ENCODE data around the gene MED22.

MED22 gene

GRCh38 chr9:133356391-133357091, 8.6 kb upstream of the MED22 start, which contains the start of the genes SURF1 and SURF2 (continued):
- TF ChIP-seq, protein P1, sequence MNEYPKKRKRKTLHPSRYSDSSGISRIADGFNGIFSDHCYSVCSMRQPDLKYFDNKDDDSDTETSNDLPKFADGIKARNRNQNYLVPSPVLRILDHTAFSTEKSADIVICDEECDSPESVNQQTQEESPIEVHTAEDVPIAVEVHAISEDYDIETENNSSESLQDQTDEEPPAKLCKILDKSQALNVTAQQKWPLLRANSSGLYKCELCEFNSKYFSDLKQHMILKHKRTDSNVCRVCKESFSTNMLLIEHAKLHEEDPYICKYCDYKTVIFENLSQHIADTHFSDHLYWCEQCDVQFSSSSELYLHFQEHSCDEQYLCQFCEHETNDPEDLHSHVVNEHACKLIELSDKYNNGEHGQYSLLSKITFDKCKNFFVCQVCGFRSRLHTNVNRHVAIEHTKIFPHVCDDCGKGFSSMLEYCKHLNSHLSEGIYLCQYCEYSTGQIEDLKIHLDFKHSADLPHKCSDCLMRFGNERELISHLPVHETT (tag by site-specific recombination; IDR thresholded peaks at IDR 0.05): 0 out of 2 replicates have a peak, but pooled peaks have one; percentile 48
- TF ChIP-seq ZSCAN23 (tag by site-specific recombination; IDR thresholded peaks at IDR 0.05) (peak; percentile 77), ZNF398 (tag by site-specific recombination; IDR thresholded peaks at IDR 0.05) (peak; percentile 99)

GRCh38 chr9:133355881-133356357, 8.0 kb upstream of the MED22 start:
- no peak for TF ChIP-seq ZNF701 (tag by site-specific recombination; IDR thresholded peaks at IDR 0.05)
- TF ChIP-seq ZFP37 (tag by site-specific recombination; IDR thresholded peaks at IDR 0.05): peak; percentile 19; the same call in 1 of the 2 replicates
- peak; percentile 62; the same call in 1 of the 2 replicates for TF ChIP-seq ZNF76 (tag by site-specific recombination; IDR thresholded peaks at IDR 0.05; ENCODE audit: borderline replicate concordance, low read depth)
- no peak for TF ChIP-seq ZNF398 (tag by site-specific recombination; IDR thresholded peaks at IDR 0.05)
- TF ChIP-seq, protein P2, sequence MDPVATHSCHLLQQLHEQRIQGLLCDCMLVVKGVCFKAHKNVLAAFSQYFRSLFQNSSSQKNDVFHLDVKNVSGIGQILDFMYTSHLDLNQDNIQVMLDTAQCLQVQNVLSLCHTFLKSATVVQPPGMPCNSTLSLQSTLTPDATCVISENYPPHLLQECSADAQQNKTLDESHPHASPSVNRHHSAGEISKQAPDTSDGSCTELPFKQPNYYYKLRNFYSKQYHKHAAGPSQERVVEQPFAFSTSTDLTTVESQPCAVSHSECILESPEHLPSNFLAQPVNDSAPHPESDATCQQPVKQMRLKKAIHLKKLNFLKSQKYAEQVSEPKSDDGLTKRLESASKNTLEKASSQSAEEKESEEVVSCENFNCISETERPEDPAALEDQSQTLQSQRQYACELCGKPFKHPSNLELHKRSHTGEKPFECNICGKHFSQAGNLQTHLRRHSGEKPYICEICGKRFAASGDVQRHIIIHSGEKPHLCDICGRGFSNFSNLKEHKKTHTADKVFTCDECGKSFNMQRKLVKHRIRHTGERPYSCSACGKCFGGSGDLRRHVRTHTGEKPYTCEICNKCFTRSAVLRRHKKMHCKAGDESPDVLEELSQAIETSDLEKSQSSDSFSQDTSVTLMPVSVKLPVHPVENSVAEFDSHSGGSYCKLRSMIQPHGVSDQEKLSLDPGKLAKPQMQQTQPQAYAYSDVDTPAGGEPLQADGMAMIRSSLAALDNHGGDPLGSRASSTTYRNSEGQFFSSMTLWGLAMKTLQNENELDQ (tag by site-specific recombination; IDR thresholded peaks at IDR 0.05; ENCODE audit: low read depth): no peak
- TF ChIP-seq ZIC2 (tag by site-specific recombination; IDR thresholded peaks at IDR 0.05): peak; percentile 23; the same call in 1 of the 2 replicates
- no peak for TF ChIP-seq PRDM4 (tag by site-specific recombination; IDR thresholded peaks at IDR 0.05)
- 0 out of 2 replicates have a peak, but pooled peaks have one; percentile 3 for TF ChIP-seq ZNF335 (tag by site-specific recombination; conservative IDR thresholded peaks at IDR 0.05)
- no peak for TF ChIP-seq IKZF3 (tag by site-specific recombination; IDR thresholded peaks at IDR 0.05)
- no peak for TF ChIP-seq ZNF530 (tag by site-specific recombination; IDR thresholded peaks at IDR 0.05; ENCODE audit: low read depth)
- TF ChIP-seq REPIN1 (tag by site-specific recombination; IDR thresholded peaks at IDR 0.05; ENCODE audit: low read depth): no peak
- POLR2A ChIA-PET: interaction anchor here (0.8 to 6.6 kb wide), 10 partner anchors 7 to 326 kb away, joined by 4 to 89 read pairs (median 5); partner anchors contain the start of genes CACFD1, GTF3C5, MED22 and RPL7A
- Histone ChIP-seq H3K27ac (ENCODE audit: extremely low read depth, low read depth, low read length) (peak overlapping the region; percentile 43; the same call in 1 of the 2 replicates), H3K4me3 (ENCODE audit: low read depth, low read length) (peak overlapping the region; percentile 83), H3K9me3 (ENCODE audit: control insufficient read depth, insufficient read depth, low read depth, low read length) (no peaks in the 10 kb centered on the region), H3K4me1 (ENCODE audit: control insufficient read depth, insufficient read depth, low read length) (no peaks in the 10 kb centered on the region), H3K36me3 (ENCODE audit: control insufficient read depth in 2 of 2, insufficient read depth in 1 of 2, low read length in 2 of 2) (peaks cover 11 to 76% of the 10 kb centered on the region in 2 experiments)
- CTCF ChIA-PET: interaction anchor here (0.6 to 2.7 kb wide), 11 partner anchors 8 to 408 kb away, joined by 3 to 13 read pairs (median 3); partner anchors contain the start of gene SLC2A6

All from HEK293 (cell line).